Epithelial cell of esophagus (primary cell): ENCODE data around the gene MAPK12.
A peak's percentile ranks its signal among the peaks of the same experiment; 100 is the strongest.

Experiments
- DNase-seq: peaks from one replicate; pipeline ENCODE4 v3.0.0; 2010; ENCODE audit warnings: low read depth
- H3K4me3 ChIP-seq: 2 replicates; pipeline ENCODE4 v1.5.1; 2011; ENCODE audit warnings: mild to moderate bottlenecking, low read length, control low read depth
- TF ChIP-seq, protein P1 (sequence below): IDR thresholded peaks from 2 replicates; pipeline ENCODE4 v1.5.1; 2011; ENCODE audit warnings: low read depth, mild to moderate bottlenecking, low read length, control low read depth, inconsistent platforms; ENCODE audit not compliant: insufficient read depth; ENCODE audit errors: missing control alignments

MAPK12 gene

DNA sequence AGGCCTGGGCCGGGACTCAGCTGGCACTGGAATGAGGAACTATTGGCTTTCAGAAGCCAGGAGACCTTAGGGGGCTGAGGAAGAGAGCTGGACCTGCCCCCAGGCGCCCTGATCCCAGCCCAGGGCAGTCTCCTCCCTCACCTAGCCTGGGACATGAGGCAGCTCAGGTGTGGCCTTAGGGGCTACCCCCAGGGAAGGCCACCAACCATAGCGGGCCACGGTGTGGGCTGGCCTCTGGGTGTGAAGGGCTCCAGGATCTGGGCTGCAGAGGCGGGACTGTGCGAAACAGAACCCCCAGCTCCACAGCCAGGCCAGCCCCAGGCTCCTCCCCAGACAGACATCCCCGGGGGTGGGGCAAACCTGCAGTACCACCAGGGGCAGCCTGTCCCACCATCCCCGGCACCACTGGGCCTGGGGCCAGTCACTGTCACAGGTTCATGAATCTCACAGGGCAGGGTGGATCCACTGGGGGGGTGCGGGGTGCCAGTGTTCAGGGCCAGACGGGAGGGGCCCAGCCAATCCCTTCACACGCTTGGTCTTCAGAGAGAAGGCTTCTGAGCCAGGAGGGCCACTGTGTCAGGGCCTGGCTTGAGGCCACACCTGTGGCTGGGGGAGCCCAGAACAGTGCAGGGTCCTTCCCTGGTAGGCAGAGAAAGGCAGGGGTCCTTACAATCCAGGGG, 42.5 kb upstream of the MAPK12 start:
- TF ChIP-seq, protein P1, sequence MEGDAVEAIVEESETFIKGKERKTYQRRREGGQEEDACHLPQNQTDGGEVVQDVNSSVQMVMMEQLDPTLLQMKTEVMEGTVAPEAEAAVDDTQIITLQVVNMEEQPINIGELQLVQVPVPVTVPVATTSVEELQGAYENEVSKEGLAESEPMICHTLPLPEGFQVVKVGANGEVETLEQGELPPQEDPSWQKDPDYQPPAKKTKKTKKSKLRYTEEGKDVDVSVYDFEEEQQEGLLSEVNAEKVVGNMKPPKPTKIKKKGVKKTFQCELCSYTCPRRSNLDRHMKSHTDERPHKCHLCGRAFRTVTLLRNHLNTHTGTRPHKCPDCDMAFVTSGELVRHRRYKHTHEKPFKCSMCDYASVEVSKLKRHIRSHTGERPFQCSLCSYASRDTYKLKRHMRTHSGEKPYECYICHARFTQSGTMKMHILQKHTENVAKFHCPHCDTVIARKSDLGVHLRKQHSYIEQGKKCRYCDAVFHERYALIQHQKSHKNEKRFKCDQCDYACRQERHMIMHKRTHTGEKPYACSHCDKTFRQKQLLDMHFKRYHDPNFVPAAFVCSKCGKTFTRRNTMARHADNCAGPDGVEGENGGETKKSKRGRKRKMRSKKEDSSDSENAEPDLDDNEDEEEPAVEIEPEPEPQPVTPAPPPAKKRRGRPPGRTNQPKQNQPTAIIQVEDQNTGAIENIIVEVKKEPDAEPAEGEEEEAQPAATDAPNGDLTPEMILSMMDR = no peak
- H3K4me3 ChIP-seq = peak overlapping the region; percentile 29
- DNase-seq = peak; percentile 57

DNA sequence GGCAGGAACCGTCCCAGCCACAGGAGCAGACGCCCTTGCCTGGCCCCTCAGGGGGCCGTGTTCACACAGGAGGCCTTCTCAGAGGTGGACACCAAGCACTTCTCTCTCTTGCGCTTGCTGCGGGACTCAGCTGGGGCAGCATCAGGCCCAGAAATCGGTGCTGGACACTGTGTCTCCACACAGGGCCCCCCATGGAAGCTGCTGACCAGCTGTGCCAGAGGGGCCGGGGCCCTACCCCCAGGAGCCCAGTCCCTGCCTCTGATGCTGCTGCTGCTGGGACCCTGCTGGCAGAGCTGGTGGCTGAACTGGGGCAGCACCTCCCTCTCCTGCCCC, 42.0 kb upstream of the MAPK12 start:
- DNase-seq = no peak
- H3K4me3 ChIP-seq = peak overlapping the region; percentile 29
- TF ChIP-seq, protein P1 = no peak

DNA sequence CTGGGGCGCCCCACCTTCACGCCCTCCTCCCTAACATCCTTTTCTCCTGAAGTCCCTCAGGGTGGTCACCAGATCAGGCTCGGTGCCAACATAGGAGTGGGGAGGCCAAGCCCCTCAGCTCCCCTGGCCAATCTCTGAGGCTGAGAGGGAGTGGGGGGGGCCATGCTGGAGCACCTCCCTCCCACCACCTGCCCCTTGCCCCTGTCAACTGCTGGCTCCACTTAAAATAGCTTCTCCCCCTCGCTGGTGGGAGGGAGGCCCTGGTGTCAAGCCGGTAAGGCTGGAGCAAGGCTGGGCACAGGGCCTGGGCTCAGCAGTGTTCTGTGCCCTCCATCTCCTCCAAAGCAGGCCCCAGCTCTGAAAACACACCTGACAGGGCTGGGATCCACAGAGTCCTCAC, 41.1 kb upstream of the MAPK12 start:
- TF ChIP-seq, protein P1 = no peak
- no peak overlapping the region for H3K4me3 ChIP-seq
- DNase-seq = no peak

DNA sequence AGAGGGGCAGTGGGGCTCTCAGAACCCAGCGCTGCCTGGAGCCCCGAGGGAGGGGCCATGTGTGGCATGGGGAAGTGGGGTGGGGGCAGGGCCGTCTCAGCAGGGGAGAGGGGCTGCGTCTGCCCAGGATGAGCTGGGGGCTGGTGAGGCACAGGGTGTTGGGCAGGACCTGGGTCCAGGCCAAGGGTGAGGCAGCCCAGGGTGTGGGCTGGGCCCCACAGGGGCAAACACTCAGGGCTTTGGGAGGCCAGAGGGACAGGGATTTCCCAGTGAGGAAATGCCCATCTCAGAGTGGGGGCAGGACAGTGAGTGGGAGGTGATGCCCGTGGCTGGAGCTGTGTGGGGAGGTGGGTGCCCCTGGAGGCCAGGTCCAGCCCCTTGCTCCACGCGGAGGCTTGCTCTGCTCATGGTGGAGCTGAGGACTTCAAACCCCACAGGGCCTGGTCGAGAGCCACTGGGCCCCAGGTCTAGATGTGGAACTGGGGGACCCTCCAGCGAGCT, 40.6 kb upstream of the MAPK12 start:
- H3K4me3 ChIP-seq = peak overlapping the region; percentile 35
- no peak for DNase-seq
- TF ChIP-seq, protein P1 = no peak

DNA sequence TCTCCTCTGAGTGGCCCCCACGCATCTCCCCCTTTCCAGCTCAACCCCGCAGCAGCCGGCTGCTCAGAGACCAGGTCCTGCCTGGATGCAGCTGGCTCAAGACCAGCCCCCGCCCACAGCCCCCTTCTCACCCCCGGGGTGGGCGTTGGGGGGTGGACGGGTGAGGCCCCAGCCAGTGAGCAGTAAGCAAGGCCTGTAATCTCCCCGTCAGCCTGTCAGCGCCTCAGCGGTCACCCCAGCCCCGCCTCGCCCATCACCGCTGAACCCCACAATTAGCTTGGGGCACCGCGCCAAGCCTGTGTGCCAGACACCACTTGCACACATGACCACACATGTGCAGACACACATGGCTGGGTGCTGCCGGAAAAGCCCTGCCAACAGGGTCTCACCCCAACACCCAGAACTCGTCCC, 40.1 kb upstream of the MAPK12 start:
- DNase-seq = no peak
- TF ChIP-seq, protein P1 = no peak
- peak overlapping the region; percentile 35 for H3K4me3 ChIP-seq

DNA sequence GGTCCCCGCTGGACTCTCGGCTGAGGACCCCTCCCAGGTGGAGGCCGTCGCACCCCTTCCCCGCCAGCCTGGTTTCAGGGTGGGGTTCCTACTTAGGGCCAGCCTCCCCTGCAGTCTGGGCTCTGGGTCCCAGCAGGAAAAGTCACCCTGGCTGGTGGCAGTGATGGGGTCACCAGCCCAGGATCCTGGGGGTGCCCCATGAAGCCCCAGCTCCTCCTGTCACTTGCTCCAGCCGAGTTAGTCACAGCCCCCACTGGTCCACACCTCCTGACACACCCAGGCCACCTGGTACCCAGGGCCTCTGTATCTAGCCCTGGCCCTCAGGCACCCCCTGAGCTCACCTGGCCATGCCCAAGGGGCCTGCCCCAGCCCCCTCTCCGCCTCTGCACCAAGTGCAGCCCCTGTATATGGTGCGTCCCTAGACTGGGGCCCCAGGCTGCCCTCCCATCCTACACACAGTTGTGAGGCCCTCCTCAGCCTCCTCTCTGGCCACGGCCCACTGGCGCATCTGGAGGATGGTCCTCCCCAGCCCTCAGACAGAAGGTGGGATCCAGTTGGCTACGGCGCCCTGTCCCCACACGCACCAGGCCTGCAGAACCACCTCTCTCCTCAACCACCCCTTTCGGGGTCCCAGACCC, 39.3 kb upstream of the MAPK12 start:
- H3K4me3 ChIP-seq = peak overlapping the region; percentile 35

More for the DNA sequence above, 39.3 kb upstream of the MAPK12 start:
- no peak for DNase-seq
- TF ChIP-seq, protein P1 = no peak
